Measurements from ENCODE around the gene POLDIP2. TPM values are rescaled to one million over a fixed set of nuclear protein-coding genes. Genes with fewer than 3 reads are reported as not detected.
A peak's percentile ranks its signal among the peaks of the same experiment; 100 is the strongest.

POLDIP2 gene
- total and polyA plus RNA-seq, 9 of the 15 experiments (the other 6 are each of a cell fraction or from before 2014, with no cell fraction given) = 22.0 to 137 (median 104) TPM

GRCh38 chr17:28357061-28357900, at the start of gene POLDIP2 (continued):
- TF ChIP-seq RBM34 (IDR thresholded peaks at IDR 0.05; ENCODE audit: borderline replicate concordance, insufficient read depth, low read length) = 0 out of 2 replicates have a peak, but pooled peaks have one; percentile 73
- TF ChIP-seq E2F6 (IDR thresholded peaks at IDR 0.05; ENCODE audit: borderline replicate concordance in 1 of 2, extremely low read depth in 1 of 2, insufficient read depth in 1 of 2, insufficient read length in 1 of 2, low read depth in 1 of 2, low read length in 1 of 2, poor library complexity in 1 of 2, severe bottlenecking in 1 of 2) = peak; percentile 35 to 62
- TF ChIP-seq THAP12 (CRISPR knock-in tag; IDR thresholded peaks at IDR 0.05) = peak; percentile 90
- no peak for TF ChIP-seq HMBOX1 (IDR thresholded peaks at IDR 0.05)
- no peak for TF ChIP-seq PBX2 (CRISPR knock-in tag; IDR thresholded peaks at IDR 0.05; ENCODE audit: low read depth)
- no peak for TF ChIP-seq PBX2 (tag; conservative IDR thresholded peaks at IDR 0.05; ENCODE audit: low read depth)
- TF ChIP-seq SMARCA4 (IDR thresholded peaks at IDR 0.05) = no peak
- TF ChIP-seq BCL6 (CRISPR knock-in tag; IDR thresholded peaks at IDR 0.05) = no peak
- TF ChIP-seq ZNF518B (CRISPR knock-in tag; IDR thresholded peaks at IDR 0.05) = no peak
- TF ChIP-seq GATAD2B (IDR thresholded peaks at IDR 0.05; ENCODE audit: borderline replicate concordance) = peak; percentile 63; the same call in 1 of the 2 replicates
- TF ChIP-seq MITF (IDR thresholded peaks at IDR 0.05) = peak; percentile 56
- peak; percentile 90 for TF ChIP-seq TOE1 (IDR thresholded peaks at IDR 0.05; ENCODE audit: borderline replicate concordance)
- no peak for TF ChIP-seq TOE1 (CRISPR knock-in tag; IDR thresholded peaks at IDR 0.05; ENCODE audit: borderline replicate concordance, low read depth)

Measured in K562 (cell line).